ENCODE data around the gene COMMD10.

Gene COMMD10

DNA sequence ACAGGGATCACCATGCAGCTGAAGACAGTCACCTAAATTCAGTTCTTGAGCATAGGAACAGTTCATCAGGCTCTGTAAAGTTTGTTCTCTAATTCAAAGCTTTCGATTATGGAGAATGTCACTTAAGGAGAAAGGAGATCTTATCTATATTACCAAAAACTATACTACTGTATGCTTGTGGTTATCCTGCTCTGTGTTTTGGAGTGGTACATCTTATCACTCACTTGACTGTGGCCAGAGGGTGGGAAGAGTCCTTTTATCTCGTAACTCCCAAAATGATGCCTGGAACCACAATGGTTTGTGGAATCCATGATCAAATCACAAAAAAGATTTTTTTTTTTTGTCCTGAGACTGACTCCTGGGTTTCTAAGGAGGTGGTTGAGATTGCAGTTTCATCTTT is 230.7 kb downstream of the COMMD10 start:
- in situ Hi-C loops (cut with HindIII; ENCODE audit: low pct_unique_long_range_greater_than_20kb, low sequenced_read_pairs), result no loop called here
- DNase-seq (ENCODE audit: low read depth in 1 of 2, low spot score in 1 of 2), result no peak
- no peak for TF ChIP-seq JUND (IDR thresholded peaks at IDR 0.05; ENCODE audit: low read depth)

- no peak for DNase-seq (ENCODE audit: low read depth in 1 of 2, low spot score in 1 of 2)
- TF ChIP-seq JUND (IDR thresholded peaks at IDR 0.05; ENCODE audit: low read depth), result no peak
- in situ Hi-C loops (cut with HindIII; ENCODE audit: low pct_unique_long_range_greater_than_20kb, low sequenced_read_pairs), result no loop called here
These were observed 233.4 kb downstream of the COMMD10 start for GRCh38 chr5:116318091-116318854.

DNA sequence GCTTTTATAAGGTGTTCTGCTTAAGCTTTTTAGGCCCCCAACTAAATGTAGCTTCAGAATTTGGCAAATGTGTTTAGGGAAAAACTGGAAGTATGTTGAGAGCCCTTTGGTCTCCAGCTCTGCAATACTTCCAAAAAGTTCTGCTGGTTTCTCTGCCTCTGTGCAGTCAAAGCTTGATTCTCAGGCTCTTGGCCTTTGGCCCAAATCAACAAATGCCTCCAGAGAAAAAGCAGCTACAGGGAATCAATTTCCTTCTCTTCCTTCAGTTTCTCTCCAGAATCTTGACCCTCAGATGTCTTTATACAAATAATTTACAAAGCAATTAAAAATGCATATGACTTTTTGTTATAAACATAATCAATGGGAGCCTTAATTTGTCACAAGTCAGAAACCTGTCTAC is 235.7 kb downstream of the COMMD10 start:
- DNase-seq (ENCODE audit: low read depth in 1 of 2, low spot score in 1 of 2), result peak in 1 of 2 experiments; percentile 44
- in situ Hi-C loops (cut with HindIII; ENCODE audit: low pct_unique_long_range_greater_than_20kb, low sequenced_read_pairs), result no loop called here
- no peak for TF ChIP-seq JUND (IDR thresholded peaks at IDR 0.05; ENCODE audit: low read depth)

DNA sequence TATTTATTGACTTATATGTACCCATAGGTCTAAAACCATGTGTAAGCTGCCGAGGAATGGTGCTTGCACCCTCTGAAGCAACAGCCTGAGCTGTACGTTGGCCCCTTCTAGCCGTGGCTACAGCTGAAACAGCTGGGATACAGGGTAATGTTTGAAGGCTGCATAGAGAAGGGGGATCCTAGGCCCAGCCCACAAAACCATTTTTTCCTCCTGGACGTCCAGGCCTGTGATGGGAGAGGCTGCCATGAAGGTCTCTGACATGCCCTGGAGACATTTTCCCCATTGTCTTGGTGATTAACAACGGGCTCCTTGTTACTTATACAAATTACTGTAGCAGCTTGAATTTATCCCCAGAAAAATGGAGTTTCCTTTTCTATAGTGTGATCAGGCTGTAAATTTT is 244.7 kb downstream of the COMMD10 start:
- no peak for DNase-seq (ENCODE audit: low read depth in 1 of 2, low spot score in 1 of 2)
- in situ Hi-C loops (cut with HindIII; ENCODE audit: low pct_unique_long_range_greater_than_20kb, low sequenced_read_pairs), result no loop called here
- no peak for TF ChIP-seq JUND (IDR thresholded peaks at IDR 0.05; ENCODE audit: low read depth)

- in situ Hi-C loops (cut with HindIII; ENCODE audit: low pct_unique_long_range_greater_than_20kb, low sequenced_read_pairs), result no loop called here
- no peak for DNase-seq (ENCODE audit: low read depth in 1 of 2, low spot score in 1 of 2)
- TF ChIP-seq JUND (IDR thresholded peaks at IDR 0.05; ENCODE audit: low read depth), result no peak
These were observed 256.0 kb downstream of the COMMD10 start for GRCh38 chr5:116340799-116341198.

Data from T47D (cell line).